OCI-LY3 (cell line): Measurements from ENCODE around the gene ADGRG6.

Source experiments
- CTCF ChIP-seq: fragments of 200-600, 300-600 bp; sonication (generic); IDR thresholded peaks from 2 replicates; pipeline ENCODE4 v1.5.1; 2014; ENCODE audit warnings: antibody characterized with exemption, low read length, low read depth
- EZH2phosphoT487 ChIP-seq: fragments of 200-600 bp; shearing (Covaris generic); IDR thresholded peaks from 2 replicates; pipeline ENCODE4 v1.6.1; 2018; ENCODE audit warnings: antibody characterized with exemption, mixed run types, low read depth

- TF ChIP-seq CTCF (no peak), EZH2phosphoT487 (no peak)
Measured at GRCh38 chr6:142339113-142339512, 37.3 kb downstream of the ADGRG6 start.
